ENCODE data around the gene PARD6G. TPM values are rescaled to one million over a fixed set of nuclear protein-coding genes. Genes with fewer than 3 reads are reported as not detected.

Gene PARD6G
- total RNA-seq, 1 experiment from 2014 or later: 5.4 TPM

DNA sequence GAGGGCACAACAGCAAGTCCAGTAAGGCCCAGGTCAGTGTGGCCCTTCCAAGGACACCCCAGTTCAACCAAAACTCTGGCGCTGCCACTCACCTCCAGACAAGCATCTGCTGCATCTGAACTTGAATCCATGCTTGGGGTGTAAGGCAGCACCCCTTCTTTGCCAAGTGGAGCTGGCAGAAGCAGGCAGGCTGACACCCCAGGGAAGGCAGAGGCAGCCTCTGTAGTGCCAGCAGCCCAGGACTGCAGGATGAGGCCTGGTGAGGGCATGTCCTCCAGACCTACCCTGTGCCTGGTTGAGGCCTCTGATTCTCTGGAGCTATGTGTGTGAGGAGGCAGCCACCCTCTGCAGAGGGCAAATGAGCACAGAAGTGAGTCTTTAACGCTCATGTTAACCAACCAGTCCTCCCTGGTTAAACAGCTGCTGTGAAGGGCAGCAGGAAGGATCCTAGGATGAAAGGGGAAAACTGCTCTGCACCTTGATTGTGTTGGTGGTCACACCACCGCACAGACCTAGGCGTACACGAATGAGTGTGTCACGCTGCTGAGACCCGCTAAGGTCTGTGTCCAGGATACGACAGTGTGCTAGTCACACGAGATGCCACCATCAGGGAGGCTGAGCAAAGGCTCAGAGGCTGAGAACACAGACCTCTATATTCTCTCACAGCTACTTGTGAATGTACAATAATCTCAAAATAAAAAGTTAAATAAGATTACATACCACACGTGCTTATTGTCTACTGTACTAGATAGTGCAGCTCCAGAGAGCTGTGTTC is 2.2 kb downstream of the PARD6G start:
- no peak for ATAC-seq
- no peaks in the 10 kb centered on the region for H3F3A ChIP-seq (ENCODE audit: low read length, unreplicated experiment)
- H3K9ac ChIP-seq (ENCODE audit: low read length): no peak overlapping the region
- H3K27ac ChIP-seq (ENCODE audit: low read length): no peak overlapping the region
- no peak overlapping the region for H3K4me3 ChIP-seq (ENCODE audit: low read length)
- BruUV-seq (replicated peaks): no TSS peak
- no peaks in the 10 kb centered on the region for H3K9me3 ChIP-seq (ENCODE audit: low read length)
- DNase-seq: no peak
- H3K9me2 ChIP-seq (replicated peaks; ENCODE audit: low read length): no peaks in the 10 kb centered on the region
- H3K4me2 ChIP-seq (ENCODE audit: low read length): no peak overlapping the region
- no peaks in the 10 kb centered on the region for H3K79me2 ChIP-seq (ENCODE audit: low read length)
- ChIA-PET POLR2A (ENCODE audit: unreplicated experiment) (no interaction called here), CTCF (interaction anchor here (0.6 kb wide), 1 partner anchor 88 kb away, joined by 3 read pairs; no protein-coding TSS in a partner anchor)
- no peaks in the 10 kb centered on the region for H3K36me3 ChIP-seq (ENCODE audit: low read depth, low read length)
- H3K4me1 ChIP-seq (ENCODE audit: insufficient read depth, low read length): peaks cover 7% of the 10 kb centered on the region
- H2AFZ ChIP-seq (ENCODE audit: low read length): no peak overlapping the region
- H4K20me1 ChIP-seq (ENCODE audit: low read length): no peaks in the 10 kb centered on the region
- no peaks in the 10 kb centered on the region for H3K27me3 ChIP-seq (ENCODE audit: low read length)
- TF ChIP-seq EZH2phosphoT487 (IDR thresholded peaks at IDR 0.05; ENCODE audit: borderline replicate concordance, low read length) (no peak), EZH2 (IDR thresholded peaks at IDR 0.05; ENCODE audit: low read length, unreplicated experiment) (no peak)
- TF ChIP-seq, protein P1, sequence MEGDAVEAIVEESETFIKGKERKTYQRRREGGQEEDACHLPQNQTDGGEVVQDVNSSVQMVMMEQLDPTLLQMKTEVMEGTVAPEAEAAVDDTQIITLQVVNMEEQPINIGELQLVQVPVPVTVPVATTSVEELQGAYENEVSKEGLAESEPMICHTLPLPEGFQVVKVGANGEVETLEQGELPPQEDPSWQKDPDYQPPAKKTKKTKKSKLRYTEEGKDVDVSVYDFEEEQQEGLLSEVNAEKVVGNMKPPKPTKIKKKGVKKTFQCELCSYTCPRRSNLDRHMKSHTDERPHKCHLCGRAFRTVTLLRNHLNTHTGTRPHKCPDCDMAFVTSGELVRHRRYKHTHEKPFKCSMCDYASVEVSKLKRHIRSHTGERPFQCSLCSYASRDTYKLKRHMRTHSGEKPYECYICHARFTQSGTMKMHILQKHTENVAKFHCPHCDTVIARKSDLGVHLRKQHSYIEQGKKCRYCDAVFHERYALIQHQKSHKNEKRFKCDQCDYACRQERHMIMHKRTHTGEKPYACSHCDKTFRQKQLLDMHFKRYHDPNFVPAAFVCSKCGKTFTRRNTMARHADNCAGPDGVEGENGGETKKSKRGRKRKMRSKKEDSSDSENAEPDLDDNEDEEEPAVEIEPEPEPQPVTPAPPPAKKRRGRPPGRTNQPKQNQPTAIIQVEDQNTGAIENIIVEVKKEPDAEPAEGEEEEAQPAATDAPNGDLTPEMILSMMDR (conservative IDR thresholded peaks at IDR 0.05; ENCODE audit: low read depth, low read length): no peak
- intact Hi-C loops (cut with micrococcal nuclease): no loop called here

DNA sequence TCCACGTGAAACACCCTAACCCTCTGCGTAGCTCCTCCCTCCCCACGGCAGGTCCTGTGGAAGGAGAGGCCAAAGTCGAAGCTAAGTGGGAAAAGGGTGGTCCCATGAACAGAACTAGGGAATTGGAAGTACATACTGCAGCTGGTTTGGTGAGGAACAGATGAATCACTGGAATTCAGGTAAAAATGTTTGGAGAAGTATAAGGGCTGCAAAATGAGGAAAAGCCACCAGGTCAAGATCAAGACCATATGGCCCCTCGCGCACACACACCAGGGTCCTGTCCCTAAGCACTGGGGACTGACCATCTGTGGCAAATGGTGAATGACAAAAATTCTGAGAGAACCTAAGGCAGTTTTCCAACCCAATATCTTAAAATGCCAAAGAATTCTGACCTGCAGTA is 3.1 kb downstream of the PARD6G start:
- ATAC-seq: no peak
- BruUV-seq (replicated peaks): TSS peak; percentile 8
- CTCF ChIA-PET: no interaction called here
- TF ChIP-seq EZH2 (IDR thresholded peaks at IDR 0.05; ENCODE audit: low read length, unreplicated experiment) (no peak), EZH2phosphoT487 (IDR thresholded peaks at IDR 0.05; ENCODE audit: borderline replicate concordance, low read length) (no peak)
- TF ChIP-seq, protein P1 (conservative IDR thresholded peaks at IDR 0.05; ENCODE audit: low read depth, low read length): no peak
- H3K4me3 ChIP-seq (ENCODE audit: low read length): no peak overlapping the region
- H3K4me2 ChIP-seq (ENCODE audit: low read length): no peak overlapping the region
- intact Hi-C loops (cut with micrococcal nuclease): no loop called here
- H3K27ac ChIP-seq (ENCODE audit: low read length): no peak overlapping the region
- no peaks in the 10 kb centered on the region for H3K79me2 ChIP-seq (ENCODE audit: low read length)
- no peaks in the 10 kb centered on the region for H3K27me3 ChIP-seq (ENCODE audit: low read length)
- no peak for DNase-seq
- no peak overlapping the region for H3K9ac ChIP-seq (ENCODE audit: low read length)
- no peaks in the 10 kb centered on the region for H3K9me2 ChIP-seq (replicated peaks; ENCODE audit: low read length)
- POLR2A ChIA-PET (ENCODE audit: unreplicated experiment): no interaction called here
- no peak overlapping the region for H2AFZ ChIP-seq (ENCODE audit: low read length)
- no peaks in the 10 kb centered on the region for H3K9me3 ChIP-seq (ENCODE audit: low read length)
- H3F3A ChIP-seq (ENCODE audit: low read length, unreplicated experiment): no peaks in the 10 kb centered on the region
- H3K4me1 ChIP-seq (ENCODE audit: insufficient read depth, low read length): peaks cover 1% of the 10 kb centered on the region
- H4K20me1 ChIP-seq (ENCODE audit: low read length): no peaks in the 10 kb centered on the region
- H3K36me3 ChIP-seq (ENCODE audit: low read depth, low read length): no peaks in the 10 kb centered on the region

GRCh38 chr18:80243204-80243603 is 4.1 kb downstream of the PARD6G start:
- no peak for ATAC-seq
- Histone ChIP-seq H3K36me3 (ENCODE audit: low read depth, low read length) (no peaks in the 10 kb centered on the region), H4K20me1 (ENCODE audit: low read length) (no peaks in the 10 kb centered on the region), H3K9me3 (ENCODE audit: low read length) (no peaks in the 10 kb centered on the region), H2AFZ (ENCODE audit: low read length) (no peak overlapping the region), H3K27ac (ENCODE audit: low read length) (no peak overlapping the region), H3F3A (ENCODE audit: low read length, unreplicated experiment) (no peaks in the 10 kb centered on the region), H3K9ac (ENCODE audit: low read length) (no peak overlapping the region), H3K27me3 (ENCODE audit: low read length) (no peaks in the 10 kb centered on the region), H3K4me1 (ENCODE audit: insufficient read depth, low read length) (no peaks in the 10 kb centered on the region), H3K4me2 (ENCODE audit: low read length) (no peak overlapping the region), H3K4me3 (ENCODE audit: low read length) (no peak overlapping the region), H3K9me2 (replicated peaks; ENCODE audit: low read length) (no peaks in the 10 kb centered on the region), H3K79me2 (ENCODE audit: low read length) (no peaks in the 10 kb centered on the region)
- ChIA-PET POLR2A (ENCODE audit: unreplicated experiment) (no interaction called here), CTCF (no interaction called here)
- TF ChIP-seq, protein P1 (conservative IDR thresholded peaks at IDR 0.05; ENCODE audit: low read depth, low read length): no peak
- TF ChIP-seq EZH2phosphoT487 (IDR thresholded peaks at IDR 0.05; ENCODE audit: borderline replicate concordance, low read length) (no peak), EZH2 (IDR thresholded peaks at IDR 0.05; ENCODE audit: low read length, unreplicated experiment) (no peak)
- no peak for DNase-seq
- no TSS peak for BruUV-seq (replicated peaks)
- intact Hi-C loops (cut with micrococcal nuclease): no loop called here

Data from PC-3 (cell line).